OCI-LY3 (cell line): ENCODE data around the gene ANXA3.
"Not testable (repeated sequence)": the region's sequence is repeated elsewhere in the genome, so short reads cannot be mapped to it uniquely, and the experiment has no call there.

ENCODE experiments used
- H2AFZ ChIP-seq: fragments of 200-600, 300-600 bp; shearing (Covaris generic); 2 replicates; pipeline ENCODE4 v1.6.0; 2014; ENCODE audit warnings: antibody characterized with exemption, low read depth, low read length
- H3K27ac ChIP-seq: fragments of 200-600, 300-600 bp; sonication (generic); 2 replicates; pipeline ENCODE4 v1.5.1; 2014; ENCODE audit warnings: mild to moderate bottlenecking, low read length, moderate library complexity, mixed read lengths
- H3K27me3 ChIP-seq: fragments of 200-600, 300-600 bp; sonication (generic); 2 replicates; pipeline ENCODE4 v1.6.1; 2014; ENCODE audit warnings: low read depth, low read length, mixed read lengths
- H3K36me3 ChIP-seq: fragments of 200-600, 300-600 bp; sonication (generic); replicated peaks from 2 replicates; pipeline ENCODE3; 2014; ENCODE audit warnings: low read depth, low read length, mixed read lengths
- H3K4me1 ChIP-seq: fragments of 300-600, 200-600 bp; sonication (generic); 2 replicates; pipeline ENCODE4 v1.6.1; 2014; ENCODE audit warnings: low read length, mixed read lengths
- H3K4me2 ChIP-seq: fragments of 200-600, 300-600 bp; sonication (generic); 2 replicates; pipeline ENCODE4 v1.6.1; 2014; ENCODE audit warnings: low read length, mixed read lengths
- H3K4me3 ChIP-seq: fragments of 300-600, 200-600 bp; sonication (generic); 2 replicates; pipeline ENCODE4 v1.5.1; 2014; ENCODE audit warnings: antibody characterized with exemption, mild to moderate bottlenecking, low read length, moderate library complexity
- H3K79me2 ChIP-seq: fragments of 300-600, 200-600 bp; shearing (Covaris generic); 2 replicates; pipeline ENCODE4 v1.6.1; 2014; ENCODE audit warnings: mild to moderate bottlenecking, low read length, mixed read lengths
- H3K9ac ChIP-seq: fragments of 300-600, 200-600 bp; shearing (Covaris generic); 2 replicates; pipeline ENCODE4 v1.6.0; 2014; ENCODE audit warnings: mild to moderate bottlenecking, low read length, moderate library complexity
- H3K9me3 ChIP-seq: fragments of 200-600, 300-600 bp; shearing (Covaris generic); 2 replicates; pipeline ENCODE4 v1.6.1; 2014; ENCODE audit warnings: low read length, mixed read lengths; ENCODE audit not compliant: insufficient read depth
- H4K20me1 ChIP-seq: fragments of 200-600, 300-600 bp; sonication (generic); 2 replicates; pipeline ENCODE4 v1.6.1; 2016; ENCODE audit warnings: low read length, mixed read lengths; ENCODE audit not compliant: insufficient read depth
- CTCF ChIP-seq: fragments of 200-600, 300-600 bp; sonication (generic); IDR thresholded peaks from 2 replicates; pipeline ENCODE4 v1.5.1; 2014; ENCODE audit warnings: antibody characterized with exemption, low read length, low read depth
- EZH2phosphoT487 ChIP-seq: fragments of 200-600 bp; shearing (Covaris generic); IDR thresholded peaks from 2 replicates; pipeline ENCODE4 v1.6.1; 2018; ENCODE audit warnings: antibody characterized with exemption, mixed run types, low read depth

ANXA3 gene

GRCh38 chr4:78542373-78542772 is 9.2 kb upstream of the ANXA3 start:
- Histone ChIP-seq H3K4me2 (no peak overlapping the region), H3K9ac (no peak overlapping the region), H3K4me1 (no peaks in the 10 kb centered on the region), H3K36me3 (no peaks in the 10 kb centered on the region), H2AFZ (no peak overlapping the region), H3K4me3 (no peak overlapping the region), H3K9me3 (no peaks in the 10 kb centered on the region), H3K27me3 (peaks cover 13% of the 10 kb centered on the region), H4K20me1 (no peaks in the 10 kb centered on the region), H3K79me2 (no peaks in the 10 kb centered on the region), H3K27ac (no peak overlapping the region)
- no peak for TF ChIP-seq EZH2phosphoT487
- TF ChIP-seq CTCF, result no peak

DNA sequence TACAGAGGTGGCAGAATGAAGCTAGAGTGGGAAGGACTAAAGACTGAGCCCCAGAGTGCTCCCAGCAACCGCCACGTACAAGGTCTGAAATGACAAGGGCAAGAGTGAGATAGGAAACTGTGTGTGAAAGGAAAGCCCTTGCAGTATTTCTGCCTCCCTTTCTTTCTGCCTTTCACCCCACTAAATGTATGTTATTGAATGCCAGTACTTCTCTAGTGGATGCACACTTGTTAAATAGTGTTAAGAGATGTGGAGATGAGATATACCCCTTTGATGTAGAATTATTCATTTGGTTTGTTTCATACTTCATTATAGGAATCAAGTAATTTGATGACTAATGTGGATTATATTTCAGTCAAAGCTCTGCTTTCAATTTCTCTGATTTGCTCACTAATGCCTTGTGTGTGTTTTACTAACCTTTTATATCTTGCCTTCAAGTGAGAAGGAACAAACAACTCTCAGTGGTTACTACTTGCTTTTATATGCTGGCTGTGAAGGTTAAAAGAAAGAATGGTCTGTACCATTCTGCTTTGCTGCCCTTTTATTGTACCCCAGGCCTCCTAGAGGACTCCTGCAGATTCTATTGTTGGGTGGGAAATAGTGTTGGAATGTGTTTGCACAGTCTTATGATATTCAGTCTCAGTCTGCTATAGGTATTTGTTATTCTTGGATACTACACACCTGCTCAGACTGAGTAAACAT is 8.0 kb upstream of the ANXA3 start:
- Histone ChIP-seq H4K20me1 (no peaks in the 10 kb centered on the region), H3K79me2 (no peaks in the 10 kb centered on the region), H3K36me3 (no peaks in the 10 kb centered on the region), H3K27ac (no peak overlapping the region), H3K9ac (no peak overlapping the region), H3K4me2 (no peak overlapping the region), H3K27me3 (peaks cover 13% of the 10 kb centered on the region), H3K4me3 (no peak overlapping the region), H3K4me1 (no peaks in the 10 kb centered on the region), H3K9me3 (no peaks in the 10 kb centered on the region), H2AFZ (no peak overlapping the region)
- TF ChIP-seq EZH2phosphoT487 (no peak), CTCF (no peak)

GRCh38 chr4:78544678-78545077 is 6.9 kb upstream of the ANXA3 start:
- Histone ChIP-seq H3K36me3 (no peaks in the 10 kb centered on the region), H3K4me3 (no peak overlapping the region), H3K79me2 (no peaks in the 10 kb centered on the region), H3K4me2 (no peak overlapping the region), H3K27me3 (peaks cover 13% of the 10 kb centered on the region), H2AFZ (no peak overlapping the region), H3K27ac (no peak overlapping the region), H3K4me1 (no peaks in the 10 kb centered on the region), H4K20me1 (no peaks in the 10 kb centered on the region), H3K9me3 (no peaks in the 10 kb centered on the region), H3K9ac (no peak overlapping the region)
- no peak for TF ChIP-seq CTCF
- no peak for TF ChIP-seq EZH2phosphoT487

DNA sequence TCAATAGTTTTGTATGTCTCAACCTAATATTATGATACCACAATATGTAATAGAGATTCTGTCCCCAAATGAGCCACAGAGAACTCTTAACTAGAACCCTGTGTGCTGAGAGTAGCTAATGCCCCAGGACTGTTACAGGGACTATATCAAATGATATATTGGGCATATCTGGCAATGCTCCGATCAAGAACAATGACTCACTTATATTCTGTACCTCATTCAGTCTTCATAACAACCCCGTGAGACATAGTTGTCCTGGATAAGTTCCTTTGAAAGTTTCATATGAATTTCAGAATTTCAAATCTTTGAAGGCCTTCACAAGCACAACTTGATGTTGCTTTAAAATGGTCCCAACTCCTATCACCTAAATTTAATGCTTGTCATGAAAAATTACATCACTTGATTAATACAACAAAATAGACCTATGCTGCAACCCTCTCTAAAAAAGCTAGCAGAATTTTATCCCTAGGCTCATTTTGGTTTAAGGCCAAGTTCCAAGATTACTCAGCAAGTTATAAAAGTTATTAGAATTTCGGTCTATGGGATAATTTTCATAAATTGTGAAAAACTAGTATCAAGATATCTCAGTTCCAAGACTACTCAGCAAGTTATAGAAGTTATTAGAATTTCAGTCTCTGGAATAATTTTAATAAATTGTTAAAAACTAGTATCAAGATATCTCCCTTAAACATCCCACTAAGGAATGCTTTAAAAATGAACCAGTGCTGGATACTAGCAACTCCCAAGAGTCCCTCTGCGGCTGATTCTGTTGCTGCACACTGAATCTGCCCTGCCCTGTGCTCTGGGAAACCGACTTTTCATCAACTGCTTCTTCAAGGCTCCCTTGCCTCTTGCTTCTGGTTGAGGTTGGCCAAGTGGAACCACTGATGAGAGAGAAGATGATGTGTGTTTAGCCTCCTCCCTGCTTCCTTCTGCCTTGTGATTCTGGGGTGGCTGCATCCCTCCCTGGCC is 6.0 kb upstream of the ANXA3 start:
- no peaks in the 10 kb centered on the region for H3K4me1 ChIP-seq
- H3K4me2 ChIP-seq, result no peak overlapping the region
- H3K9me3 ChIP-seq, result no peaks in the 10 kb centered on the region
- H3K4me3 ChIP-seq, result no peak overlapping the region
- no peak for TF ChIP-seq CTCF
- no peak for TF ChIP-seq EZH2phosphoT487
- no peak overlapping the region for H3K27ac ChIP-seq
- H3K79me2 ChIP-seq, result no peaks in the 10 kb centered on the region
- H3K36me3 ChIP-seq, result no peaks in the 10 kb centered on the region
- peaks cover 13% of the 10 kb centered on the region for H3K27me3 ChIP-seq
- no peaks in the 10 kb centered on the region for H4K20me1 ChIP-seq
- H2AFZ ChIP-seq, result no peak overlapping the region
- H3K9ac ChIP-seq, result no peak overlapping the region

DNA sequence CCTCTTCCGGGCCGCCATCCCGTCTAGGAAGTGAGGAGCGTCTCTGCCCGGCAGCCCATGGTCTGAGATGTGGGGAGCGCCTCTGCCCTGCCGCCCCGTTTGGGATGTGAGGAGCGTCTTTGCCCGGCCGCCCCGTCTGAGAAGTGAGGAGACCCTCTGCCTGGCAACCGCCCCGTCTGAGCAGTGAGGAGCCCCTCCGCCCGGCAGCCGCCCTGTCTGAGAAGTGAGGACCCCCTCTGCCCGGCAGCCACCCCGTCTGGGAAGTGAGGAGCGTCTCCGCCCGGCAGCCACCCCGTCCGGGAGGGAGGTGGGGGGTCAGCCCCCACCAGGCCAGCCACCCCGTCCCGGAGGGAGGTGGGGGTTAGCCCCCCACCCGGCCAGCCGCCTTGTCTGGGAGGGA is 3.7 kb upstream of the ANXA3 start:
- H3K9me3 ChIP-seq, H3K4me1 ChIP-seq, H3K4me2 ChIP-seq, H3K4me3 ChIP-seq, H3K36me3 ChIP-seq, H3K27ac ChIP-seq, H3K79me2 ChIP-seq, H2AFZ ChIP-seq, H4K20me1 ChIP-seq, H3K9ac ChIP-seq: not testable (repeated sequence)
- H3K27me3 ChIP-seq, result peaks cover 13% of the 10 kb centered on the region

DNA sequence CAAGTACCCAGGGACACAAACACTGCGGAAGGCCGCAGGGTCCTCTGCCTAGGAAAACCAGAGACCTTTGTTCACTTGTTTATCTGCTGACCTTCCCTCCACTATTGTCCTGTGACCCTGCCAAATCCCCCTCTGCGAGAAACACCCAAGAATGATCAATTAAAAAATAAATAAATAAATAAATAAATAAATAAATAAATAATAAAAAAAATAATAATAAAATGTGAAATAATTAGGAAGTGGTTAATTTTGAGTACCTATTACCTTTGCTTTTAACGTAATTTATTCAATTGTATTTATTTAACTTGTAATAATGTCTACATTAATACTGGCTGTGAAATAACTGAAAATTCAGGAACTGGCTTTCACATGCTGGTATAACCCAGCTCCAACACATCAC is 2.7 kb upstream of the ANXA3 start:
- H3K4me3 ChIP-seq, H3K36me3 ChIP-seq, H3K4me2 ChIP-seq, H3K9ac ChIP-seq, H3K27ac ChIP-seq, H3K79me2 ChIP-seq, H2AFZ ChIP-seq, H3K4me1 ChIP-seq, H3K9me3 ChIP-seq, H4K20me1 ChIP-seq: not testable (repeated sequence)
- H3K27me3 ChIP-seq, result peaks cover 13% of the 10 kb centered on the region
